Neural cell (in vitro differentiated cells): Measurements from ENCODE around the gene PARD3B.

Experiments
- EP300 ChIP-seq: fragments of 450-650 bp; conservative IDR thresholded peaks from 2 replicates; pipeline ENCODE4 v1.6.1; 2014; ENCODE audit warnings: antibody characterized with exemption, mild to moderate bottlenecking, moderate library complexity; ENCODE audit not compliant: poor library complexity, severe bottlenecking
- EZH2 ChIP-seq: fragments of 200-600, 300-800 bp; shearing (Covaris generic), sonication (generic); IDR thresholded peaks from 2 replicates; pipeline ENCODE4 v1.6.1; 2014; ENCODE audit warnings: antibody characterized with exemption, low read length, borderline replicate concordance, mild to moderate bottlenecking; ENCODE audit not compliant: insufficient read depth, poor library complexity, severe bottlenecking
- MXI1 ChIP-seq: fragments of 450-650 bp; conservative IDR thresholded peaks from 2 replicates; pipeline ENCODE4 v1.6.1; 2014; ENCODE audit warnings: antibody characterized with exemption, mild to moderate bottlenecking; ENCODE audit not compliant: poor library complexity, severe bottlenecking
- POLR2AphosphoS5 ChIP-seq: IDR thresholded peaks from 2 replicates; pipeline ENCODE4 v1.6.1; 2012
- RAD21 ChIP-seq: fragments of 450-650 bp; conservative IDR thresholded peaks from 2 replicates; pipeline ENCODE4 v1.6.1; 2014; ENCODE audit warnings: antibody characterized with exemption, mild to moderate bottlenecking, moderate library complexity
- SMC3 ChIP-seq: fragments of 450-650 bp; conservative IDR thresholded peaks from 2 replicates; pipeline ENCODE4 v1.6.1; 2014; ENCODE audit warnings: antibody characterized with exemption, mild to moderate bottlenecking, moderate library complexity; ENCODE audit not compliant: poor library complexity
- TAF1 ChIP-seq: IDR thresholded peaks from 2 replicates; pipeline ENCODE4 v1.6.1; 2012; ENCODE audit warnings: low read depth
- TF ChIP-seq, protein P1 (sequence below): fragments of 450-650 bp; IDR thresholded peaks from 2 replicates; pipeline ENCODE4 v1.5.1; 2014; ENCODE audit warnings: antibody characterized with exemption, mild to moderate bottlenecking, moderate library complexity; ENCODE audit not compliant: poor library complexity, severe bottlenecking
- TF ChIP-seq, protein P2 (sequence below): IDR thresholded peaks from 2 replicates; pipeline ENCODE4 v1.6.1; 2012; ENCODE audit warnings: borderline replicate concordance

DNA sequence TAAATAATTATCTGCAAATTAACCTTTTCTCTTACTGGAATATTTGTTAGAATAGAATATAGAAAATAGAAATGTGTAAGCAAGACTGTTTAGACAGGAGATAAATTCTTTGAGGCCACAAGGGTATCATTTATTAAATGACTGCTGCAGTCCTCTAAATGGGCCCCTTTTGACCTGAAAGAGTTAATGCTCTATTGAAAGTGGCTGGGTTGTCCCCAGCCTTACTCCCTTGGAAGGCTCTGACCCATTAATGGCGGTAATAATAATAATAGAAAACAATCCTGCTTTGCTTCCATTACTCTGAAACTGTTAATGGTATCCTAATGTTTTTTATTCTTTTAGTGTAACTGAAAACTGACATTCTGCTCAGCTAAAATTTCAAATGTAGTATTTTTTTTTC is 739.1 kb downstream of the PARD3B start:
- TF ChIP-seq, protein P1, sequence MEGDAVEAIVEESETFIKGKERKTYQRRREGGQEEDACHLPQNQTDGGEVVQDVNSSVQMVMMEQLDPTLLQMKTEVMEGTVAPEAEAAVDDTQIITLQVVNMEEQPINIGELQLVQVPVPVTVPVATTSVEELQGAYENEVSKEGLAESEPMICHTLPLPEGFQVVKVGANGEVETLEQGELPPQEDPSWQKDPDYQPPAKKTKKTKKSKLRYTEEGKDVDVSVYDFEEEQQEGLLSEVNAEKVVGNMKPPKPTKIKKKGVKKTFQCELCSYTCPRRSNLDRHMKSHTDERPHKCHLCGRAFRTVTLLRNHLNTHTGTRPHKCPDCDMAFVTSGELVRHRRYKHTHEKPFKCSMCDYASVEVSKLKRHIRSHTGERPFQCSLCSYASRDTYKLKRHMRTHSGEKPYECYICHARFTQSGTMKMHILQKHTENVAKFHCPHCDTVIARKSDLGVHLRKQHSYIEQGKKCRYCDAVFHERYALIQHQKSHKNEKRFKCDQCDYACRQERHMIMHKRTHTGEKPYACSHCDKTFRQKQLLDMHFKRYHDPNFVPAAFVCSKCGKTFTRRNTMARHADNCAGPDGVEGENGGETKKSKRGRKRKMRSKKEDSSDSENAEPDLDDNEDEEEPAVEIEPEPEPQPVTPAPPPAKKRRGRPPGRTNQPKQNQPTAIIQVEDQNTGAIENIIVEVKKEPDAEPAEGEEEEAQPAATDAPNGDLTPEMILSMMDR = no peak
- no peak for TF ChIP-seq TAF1
- no peak for TF ChIP-seq EZH2
- TF ChIP-seq EP300 = no peak
- TF ChIP-seq MXI1 = no peak
- no peak for TF ChIP-seq POLR2AphosphoS5
- TF ChIP-seq SMC3 = no peak
- TF ChIP-seq, protein P2, sequence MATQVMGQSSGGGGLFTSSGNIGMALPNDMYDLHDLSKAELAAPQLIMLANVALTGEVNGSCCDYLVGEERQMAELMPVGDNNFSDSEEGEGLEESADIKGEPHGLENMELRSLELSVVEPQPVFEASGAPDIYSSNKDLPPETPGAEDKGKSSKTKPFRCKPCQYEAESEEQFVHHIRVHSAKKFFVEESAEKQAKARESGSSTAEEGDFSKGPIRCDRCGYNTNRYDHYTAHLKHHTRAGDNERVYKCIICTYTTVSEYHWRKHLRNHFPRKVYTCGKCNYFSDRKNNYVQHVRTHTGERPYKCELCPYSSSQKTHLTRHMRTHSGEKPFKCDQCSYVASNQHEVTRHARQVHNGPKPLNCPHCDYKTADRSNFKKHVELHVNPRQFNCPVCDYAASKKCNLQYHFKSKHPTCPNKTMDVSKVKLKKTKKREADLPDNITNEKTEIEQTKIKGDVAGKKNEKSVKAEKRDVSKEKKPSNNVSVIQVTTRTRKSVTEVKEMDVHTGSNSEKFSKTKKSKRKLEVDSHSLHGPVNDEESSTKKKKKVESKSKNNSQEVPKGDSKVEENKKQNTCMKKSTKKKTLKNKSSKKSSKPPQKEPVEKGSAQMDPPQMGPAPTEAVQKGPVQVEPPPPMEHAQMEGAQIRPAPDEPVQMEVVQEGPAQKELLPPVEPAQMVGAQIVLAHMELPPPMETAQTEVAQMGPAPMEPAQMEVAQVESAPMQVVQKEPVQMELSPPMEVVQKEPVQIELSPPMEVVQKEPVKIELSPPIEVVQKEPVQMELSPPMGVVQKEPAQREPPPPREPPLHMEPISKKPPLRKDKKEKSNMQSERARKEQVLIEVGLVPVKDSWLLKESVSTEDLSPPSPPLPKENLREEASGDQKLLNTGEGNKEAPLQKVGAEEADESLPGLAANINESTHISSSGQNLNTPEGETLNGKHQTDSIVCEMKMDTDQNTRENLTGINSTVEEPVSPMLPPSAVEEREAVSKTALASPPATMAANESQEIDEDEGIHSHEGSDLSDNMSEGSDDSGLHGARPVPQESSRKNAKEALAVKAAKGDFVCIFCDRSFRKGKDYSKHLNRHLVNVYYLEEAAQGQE = no peak
- no peak for TF ChIP-seq RAD21
